GM19395 (cell line): ENCODE results near the gene CASP5.
A peak's percentile ranks its signal among the peaks of the same experiment; 100 is the strongest.
"Not testable (repeated sequence)": the region's sequence is repeated elsewhere in the genome, so short reads cannot be mapped to it uniquely, and the experiment has no call there.

Experiments
- ATAC-seq: cut with Tn5 transposase; IDR thresholded peaks from one replicate; pipeline ENCODE4 v1.9.1; 2021; ENCODE audit warnings: mild to moderate bottlenecking, moderate library complexity; ENCODE audit not compliant: unreplicated experiment

CASP5 gene

DNA sequence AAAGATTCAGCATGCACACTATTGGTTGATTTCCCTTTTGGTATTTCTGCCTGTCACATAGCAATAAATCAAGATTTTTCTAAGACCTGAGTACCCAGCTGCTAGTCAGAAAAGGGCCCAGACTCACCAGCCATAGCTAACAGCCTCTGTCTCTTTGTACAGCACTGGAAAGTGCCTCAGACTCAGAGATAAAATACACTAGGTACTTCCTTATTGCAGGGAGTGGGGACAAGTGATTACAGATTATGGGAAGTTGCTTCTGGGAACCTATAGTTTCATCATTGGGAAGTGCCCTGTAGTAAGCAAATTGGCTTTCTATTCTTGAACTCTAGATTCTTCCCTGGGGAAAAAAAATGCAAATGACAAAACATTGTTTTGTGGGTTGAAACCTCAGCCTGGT, at the start of gene CASP5:
Gene CASP5 (minus strand): TSS at position 166 of the 400 bp plus-strand sequence. CDS start 32 bp downstream, at position 134.
- ATAC-seq: no peak

DNA sequence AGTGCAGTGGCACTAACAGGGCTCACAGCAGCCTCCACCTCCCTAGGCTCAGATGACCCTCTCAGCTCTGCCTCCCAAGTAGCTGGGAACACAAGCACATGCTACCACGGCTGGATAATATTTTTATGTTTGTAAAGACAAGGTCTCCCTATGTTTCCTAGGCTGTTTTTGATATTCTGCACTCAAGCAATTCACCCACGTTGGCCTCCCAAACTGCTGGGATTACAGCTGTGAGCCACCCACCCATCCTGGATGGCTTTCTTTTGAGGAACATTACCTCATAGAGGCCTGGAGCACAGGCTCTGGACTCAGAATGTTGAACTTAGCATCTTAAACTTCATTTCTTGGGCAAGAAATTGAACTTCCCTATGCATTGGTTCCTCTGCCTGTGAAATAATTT, 49.1 kb upstream of the CASP5 start:
- not testable (repeated sequence) for ATAC-seq

DNA sequence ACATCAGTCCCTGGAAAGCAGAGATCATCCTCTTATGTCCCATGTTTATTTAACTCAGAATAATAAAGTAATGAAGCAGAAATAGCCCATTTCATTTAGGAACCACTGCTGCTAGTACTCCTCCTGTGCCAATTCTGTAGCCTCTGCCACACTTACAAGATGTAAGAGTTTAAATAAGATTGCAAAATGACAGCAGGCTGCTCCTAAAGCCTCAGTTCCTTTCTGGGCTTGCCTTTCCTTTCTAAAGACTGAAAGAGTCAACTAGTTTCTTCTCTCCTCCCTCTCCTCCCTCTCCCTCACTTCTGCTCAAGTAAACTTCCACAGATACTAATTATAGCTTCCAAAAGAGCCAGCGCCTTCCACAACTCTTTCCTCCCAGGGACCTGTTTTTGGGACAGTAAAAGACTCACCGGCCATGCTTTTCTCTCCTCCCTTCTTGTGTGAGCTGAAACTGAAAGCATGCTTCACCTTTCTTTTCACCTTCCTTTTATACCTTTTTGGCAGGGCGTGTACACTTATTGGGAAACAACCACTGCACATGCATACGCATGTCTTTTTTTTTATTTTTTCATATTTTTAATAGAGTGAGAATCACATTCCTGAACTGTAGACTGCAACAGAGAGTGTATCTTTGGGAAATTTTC, 48.2 kb upstream of the CASP5 start:
- no peak for ATAC-seq

DNA sequence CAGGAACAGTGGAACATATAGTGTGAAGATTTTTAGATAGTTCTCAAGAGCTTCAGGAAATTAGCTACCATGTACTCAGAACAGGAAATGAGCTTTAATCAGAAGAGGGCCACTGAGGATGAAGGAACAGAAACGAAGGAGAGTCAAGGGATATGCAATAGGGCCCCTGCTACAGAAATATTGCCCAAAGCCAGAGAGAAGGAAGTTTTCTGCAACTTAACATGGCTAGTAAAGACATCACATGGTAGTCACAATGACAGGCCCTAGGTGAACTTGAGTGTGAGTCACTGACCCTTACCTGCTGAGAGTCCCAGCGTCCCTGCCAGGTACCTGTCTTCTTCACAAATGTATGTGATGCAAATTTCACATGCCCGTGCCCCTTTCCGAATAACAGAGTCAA, 47.3 kb upstream of the CASP5 start:
- ATAC-seq: no peak

DNA sequence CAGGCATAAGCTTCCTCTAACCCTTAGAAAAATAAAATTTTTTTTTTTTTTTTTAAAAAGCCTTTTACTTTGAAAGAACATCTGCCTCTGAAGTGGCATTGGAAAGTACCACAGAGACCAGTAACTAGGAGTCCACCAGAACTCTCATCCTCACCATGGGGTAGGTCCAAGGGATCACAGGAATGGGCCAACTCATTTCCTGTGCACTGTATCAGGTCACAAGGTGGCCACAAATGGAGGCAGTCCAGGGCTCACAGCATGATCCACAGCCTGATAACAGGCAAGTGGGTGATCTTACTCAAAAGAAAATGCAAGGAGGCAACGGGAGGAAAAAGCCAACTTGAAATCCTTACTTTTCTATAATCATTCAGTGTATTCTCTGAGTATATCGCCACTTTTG, 46.8 kb upstream of the CASP5 start:
- ATAC-seq: not testable (repeated sequence)

DNA sequence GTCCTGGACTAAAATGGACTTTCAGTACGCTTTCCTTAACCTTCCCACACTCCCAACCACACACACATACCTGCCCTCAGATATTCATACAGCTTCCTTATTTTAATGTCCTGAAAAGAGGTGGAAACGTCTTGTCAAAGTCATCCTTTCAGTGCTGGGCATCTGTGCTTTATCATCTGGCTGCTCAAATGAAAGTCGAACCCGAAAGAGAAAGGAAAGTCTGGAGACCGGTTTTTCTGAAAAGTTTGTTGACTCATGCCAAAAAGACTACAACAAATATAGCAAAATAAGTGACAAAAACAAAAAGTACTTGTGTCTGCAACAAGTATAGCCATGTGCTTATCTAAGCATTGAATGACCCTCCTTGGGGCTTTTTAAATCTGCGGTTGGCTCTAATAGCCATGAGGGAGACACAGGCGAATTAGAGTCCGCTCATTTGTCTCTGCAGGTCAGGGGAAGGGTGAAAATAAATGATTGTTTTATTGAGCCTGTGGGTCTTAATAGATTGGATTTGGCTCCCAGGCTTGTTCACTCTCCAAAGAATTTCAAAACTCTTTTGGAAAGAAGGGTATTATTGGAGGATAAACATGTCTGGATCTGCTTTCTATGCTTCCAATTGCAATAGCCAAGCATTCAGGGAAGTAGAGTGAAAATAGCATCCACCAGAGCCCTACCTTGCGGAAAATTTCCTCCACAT, 40.4 kb upstream of the CASP5 start:
- not testable (repeated sequence) for ATAC-seq

- ATAC-seq: no peak
Observed at GRCh38 chr11:105057432-105057831, 34.5 kb upstream of the CASP5 start.

GRCh38 chr11:105056446-105056845, 33.5 kb upstream of the CASP5 start:
- ATAC-seq: no peak

- no peak for ATAC-seq
Observed at GRCh38 chr11:105054723-105055493, 31.9 kb upstream of the CASP5 start.

DNA sequence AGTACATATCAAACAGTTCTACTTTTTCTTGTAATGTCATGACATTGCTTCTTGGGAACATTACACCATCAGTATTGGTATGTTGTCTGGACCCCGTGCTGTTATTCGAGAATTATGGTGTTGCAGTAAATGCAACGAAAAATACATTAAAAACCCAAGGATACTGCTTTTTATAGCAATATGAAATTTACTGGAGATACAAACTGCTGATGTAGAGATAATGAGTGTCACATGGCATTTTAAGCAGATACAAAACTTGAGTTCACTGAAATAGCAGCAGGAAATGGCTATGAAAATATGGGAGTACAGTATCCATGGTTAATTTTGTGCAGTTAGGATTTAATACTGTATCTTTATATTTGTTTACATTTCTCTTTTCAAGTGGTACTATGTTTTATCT, 29.5 kb upstream of the CASP5 start:
- no peak for ATAC-seq

- ATAC-seq: no peak
Observed at GRCh38 chr11:105051559-105051958, 28.6 kb upstream of the CASP5 start.

- no peak for ATAC-seq
Observed at GRCh38 chr11:105049481-105049880, 26.5 kb upstream of the CASP5 start.

DNA sequence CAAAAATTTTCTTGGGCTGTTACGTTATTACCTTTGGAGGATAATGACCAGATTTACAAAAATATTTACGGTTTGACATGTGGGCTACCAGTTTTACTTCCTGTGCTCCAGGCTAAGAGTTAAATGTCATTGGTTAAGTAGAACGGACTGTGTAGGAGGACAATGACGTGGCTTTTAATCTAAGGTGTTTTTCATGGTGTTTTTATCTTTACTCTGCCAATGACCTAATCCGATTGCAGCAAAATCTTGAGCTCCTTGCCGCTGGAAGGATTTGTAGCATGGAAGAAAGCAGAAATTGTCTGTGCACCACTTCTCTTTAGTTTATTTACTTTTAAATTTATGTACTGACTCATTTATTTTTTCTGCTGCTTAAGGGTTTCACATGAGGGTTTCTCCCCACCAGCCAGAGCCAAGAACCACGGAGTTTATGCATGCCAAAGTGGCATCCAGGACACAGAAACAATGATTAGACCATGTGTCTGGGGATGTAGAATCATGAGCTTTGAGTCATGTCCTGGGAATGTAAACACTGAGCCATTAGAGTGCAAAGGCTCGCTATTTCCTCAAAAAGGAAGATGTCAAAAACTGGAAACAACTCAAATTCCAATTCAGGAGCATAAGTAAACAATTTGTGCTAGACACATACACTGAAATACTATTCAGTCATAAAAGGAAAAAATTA, 24.1 kb upstream of the CASP5 start:
- no peak for ATAC-seq

GRCh38 chr11:105045676-105046296, 22.8 kb upstream of the CASP5 start:
- no peak for ATAC-seq

DNA sequence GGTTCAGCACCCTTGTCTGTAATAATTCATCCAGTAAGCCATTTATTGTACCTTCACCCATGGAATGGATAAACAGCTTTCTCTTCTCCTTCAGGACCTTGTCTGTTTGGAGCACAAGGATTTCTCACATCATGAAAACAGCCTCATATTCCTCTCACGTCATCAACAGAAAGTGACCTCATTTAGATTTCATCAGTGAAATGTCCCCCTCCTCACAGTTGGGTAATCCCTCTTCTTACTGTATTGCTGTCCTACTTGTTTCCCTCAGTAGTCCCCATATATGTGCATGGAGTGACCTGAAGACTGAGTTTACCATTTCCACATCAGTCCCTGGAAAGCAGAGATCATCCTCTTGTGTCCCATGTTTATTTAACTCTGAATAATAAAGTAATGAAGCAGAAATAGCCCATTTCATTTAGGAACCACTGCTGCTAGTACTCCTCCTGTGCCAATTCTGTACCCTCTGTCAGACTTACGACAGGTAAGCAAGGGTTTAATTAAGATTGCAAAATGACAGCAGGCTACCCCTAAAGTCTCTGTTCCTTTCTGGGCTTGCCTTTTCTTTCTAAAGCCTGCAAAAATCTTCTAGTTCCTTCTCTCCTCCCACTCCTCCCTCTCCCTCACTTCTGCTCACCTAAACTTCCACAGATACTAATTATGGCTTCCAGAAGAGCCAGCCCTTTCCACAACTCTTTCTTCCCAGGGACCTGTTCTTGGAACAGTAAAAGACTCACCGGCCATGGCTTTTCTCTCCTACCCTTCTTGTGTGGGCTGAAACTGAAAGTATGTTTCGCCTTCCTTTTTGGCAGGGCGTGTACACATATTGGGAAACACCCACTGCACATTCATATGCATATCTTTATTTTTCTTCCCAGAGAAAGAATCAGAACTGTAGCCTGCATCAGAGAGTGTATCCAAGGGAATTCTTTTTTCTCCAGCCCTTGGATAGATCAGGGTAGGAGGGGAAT, 21.9 kb upstream of the CASP5 start, which contains the start of gene CARD16:
Gene CARD16 (minus strand): TSS at position 779 of the 968 bp plus-strand sequence. CDS start 38 bp downstream, at position 741.
- ATAC-seq: peak; percentile 100

DNA sequence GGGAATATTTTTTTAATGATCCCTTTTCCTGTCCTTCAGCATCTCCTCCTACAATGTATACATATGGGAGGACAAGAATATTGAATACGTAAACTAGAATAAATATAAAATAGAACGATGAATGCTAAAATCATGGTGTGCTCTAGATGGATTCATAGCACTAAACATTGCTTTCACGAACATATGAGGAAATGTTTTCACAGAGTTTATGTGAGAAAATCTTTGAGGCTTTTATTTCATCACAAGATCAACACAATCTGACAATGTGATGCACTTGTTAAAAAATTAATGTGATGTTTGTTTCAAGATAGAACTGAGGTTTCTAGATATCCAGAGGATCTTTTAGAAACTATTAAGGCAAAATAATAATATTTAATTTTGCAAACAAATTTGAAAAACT, 19.2 kb upstream of the CASP5 start:
- no peak for ATAC-seq

DNA sequence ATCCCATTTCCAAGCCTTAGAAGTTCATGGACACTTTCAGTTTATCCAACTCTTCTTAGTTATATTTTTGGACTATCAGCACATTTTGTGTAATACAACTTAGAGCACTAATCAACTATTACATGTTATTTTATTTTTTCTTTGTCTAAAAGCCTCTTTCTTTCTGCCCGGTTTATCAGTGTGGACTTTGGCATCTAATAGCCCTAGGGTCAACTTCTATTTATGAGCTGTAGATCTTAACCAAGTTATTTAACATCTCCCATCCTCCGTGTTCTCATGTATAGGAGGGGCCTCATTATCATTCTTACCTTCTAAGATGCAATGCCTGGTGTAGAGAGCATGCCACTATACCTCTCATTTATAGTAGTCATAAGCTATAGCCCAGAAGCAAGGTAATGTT, 17.7 kb upstream of the CASP5 start:
- no peak for ATAC-seq

- peak; percentile 97 for ATAC-seq
Observed at GRCh38 chr11:105034813-105035620, 12.0 kb upstream of the CASP5 start, which contains the start of gene CASP1. Gene CASP1 (minus strand): TSS chr11:105035144. CDS start chr11:105035113, 31 bp downstream.

DNA sequence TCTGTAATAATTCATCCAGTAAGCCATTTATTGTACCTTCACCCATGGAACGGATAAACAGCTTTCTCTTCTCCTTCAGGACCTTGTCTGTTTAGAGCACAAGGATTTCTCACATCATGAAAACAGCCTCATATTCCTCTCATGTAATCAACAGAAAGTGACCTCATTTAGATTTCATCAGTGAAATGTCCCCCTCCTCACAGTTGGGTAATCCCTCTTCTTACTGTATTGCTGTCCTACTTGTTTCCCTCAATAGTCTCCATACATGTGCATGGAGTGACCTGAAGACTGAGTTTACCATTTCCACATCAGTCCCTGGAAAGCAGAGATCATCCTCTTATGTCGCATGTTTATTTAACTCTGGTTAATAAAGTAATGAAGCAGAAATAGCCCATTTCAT, 11.4 kb upstream of the CASP5 start:
- peak; percentile 7 for ATAC-seq
